Epithelial cell of prostate (primary cell): ENCODE measurements around the gene GRB2.

Experiments
- DNase-seq: peaks from one replicate; pipeline ENCODE4 v3.0.0-alpha.2; 2011; ENCODE audit warnings: low read depth, low spot score
- H3K27ac ChIP-seq: fragments of 450-650 bp; 2 replicates; pipeline ENCODE4 v1.5.1; 2017; ENCODE audit warnings: mild to moderate bottlenecking

GRB2 gene

DNA sequence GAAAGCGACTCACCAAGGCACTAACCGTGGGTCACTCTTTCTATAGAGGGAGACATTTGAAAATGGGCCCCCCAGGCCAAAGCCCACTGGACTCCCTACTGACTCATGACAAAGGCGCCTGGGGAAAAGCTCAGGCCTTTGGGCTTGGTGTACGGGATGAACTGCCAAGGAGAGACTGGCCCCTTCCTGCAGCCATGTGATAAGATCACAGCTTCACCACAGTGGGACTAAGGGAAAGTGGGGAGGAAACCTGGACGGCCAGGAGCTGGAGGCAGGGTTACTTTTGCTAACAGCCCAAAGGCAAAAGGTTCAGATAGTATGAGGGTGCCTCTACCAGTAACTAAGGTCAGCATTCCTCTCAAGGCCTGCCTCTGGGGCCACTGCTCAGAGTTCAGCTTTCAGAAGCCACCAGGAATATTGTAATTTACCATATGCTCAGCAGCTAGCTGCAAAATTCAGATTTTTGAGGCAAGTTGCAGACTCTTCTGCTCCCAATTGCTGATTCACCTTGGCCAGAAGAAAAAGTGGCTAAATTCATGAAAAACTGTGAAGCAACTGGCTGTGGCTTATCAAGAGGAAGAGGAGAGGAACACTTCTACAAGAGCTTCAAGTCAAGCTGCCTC lies 79.1 kb downstream of the GRB2 start:
- no peak overlapping the region for H3K27ac ChIP-seq
- no peak for DNase-seq

DNA sequence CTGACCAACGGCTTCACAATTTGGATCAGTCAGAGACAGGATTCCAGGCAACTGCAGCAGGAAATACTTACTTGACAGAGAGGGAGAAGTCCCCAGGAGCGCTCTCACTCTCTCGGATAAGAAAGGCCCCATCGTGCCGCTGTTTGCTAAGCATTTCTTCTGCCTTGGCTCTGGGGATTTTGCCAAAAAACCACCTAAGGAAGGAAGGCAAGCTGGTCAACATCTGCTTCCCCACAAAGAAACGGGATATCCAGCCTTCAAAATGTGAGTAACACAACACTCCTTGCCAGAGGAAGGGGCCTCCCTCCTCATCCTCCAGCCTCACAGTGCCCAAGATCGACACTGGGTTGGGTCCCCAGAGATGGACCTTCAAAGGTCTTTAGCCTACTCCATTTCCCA lies 79.7 kb downstream of the GRB2 start:
- no peak for DNase-seq
- H3K27ac ChIP-seq: no peak overlapping the region

- no peak overlapping the region for H3K27ac ChIP-seq
- DNase-seq: no peak
Measured at GRCh38 chr17:75325348-75325747, 80.1 kb downstream of the GRB2 start.

DNA sequence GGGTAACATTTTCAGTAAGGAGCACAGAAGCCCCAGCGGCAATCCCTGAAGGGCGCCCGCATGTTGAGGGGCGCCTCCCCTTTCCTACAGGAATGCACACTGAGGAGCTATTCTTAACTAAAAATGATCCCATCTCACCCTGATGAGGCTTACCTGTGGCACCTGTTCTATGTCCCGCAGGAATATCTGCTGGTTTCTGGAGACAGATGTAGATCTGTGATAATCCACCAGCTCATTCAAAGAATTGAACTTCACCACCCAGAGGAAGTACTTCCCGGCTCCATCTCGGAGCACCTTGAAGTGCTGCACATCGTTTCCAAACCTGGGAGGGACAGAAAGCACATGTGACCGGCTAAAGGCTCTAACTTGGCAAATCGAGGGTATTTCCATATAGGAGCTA lies 84.0 kb downstream of the GRB2 start:
- no peak overlapping the region for H3K27ac ChIP-seq
- DNase-seq: no peak

DNA sequence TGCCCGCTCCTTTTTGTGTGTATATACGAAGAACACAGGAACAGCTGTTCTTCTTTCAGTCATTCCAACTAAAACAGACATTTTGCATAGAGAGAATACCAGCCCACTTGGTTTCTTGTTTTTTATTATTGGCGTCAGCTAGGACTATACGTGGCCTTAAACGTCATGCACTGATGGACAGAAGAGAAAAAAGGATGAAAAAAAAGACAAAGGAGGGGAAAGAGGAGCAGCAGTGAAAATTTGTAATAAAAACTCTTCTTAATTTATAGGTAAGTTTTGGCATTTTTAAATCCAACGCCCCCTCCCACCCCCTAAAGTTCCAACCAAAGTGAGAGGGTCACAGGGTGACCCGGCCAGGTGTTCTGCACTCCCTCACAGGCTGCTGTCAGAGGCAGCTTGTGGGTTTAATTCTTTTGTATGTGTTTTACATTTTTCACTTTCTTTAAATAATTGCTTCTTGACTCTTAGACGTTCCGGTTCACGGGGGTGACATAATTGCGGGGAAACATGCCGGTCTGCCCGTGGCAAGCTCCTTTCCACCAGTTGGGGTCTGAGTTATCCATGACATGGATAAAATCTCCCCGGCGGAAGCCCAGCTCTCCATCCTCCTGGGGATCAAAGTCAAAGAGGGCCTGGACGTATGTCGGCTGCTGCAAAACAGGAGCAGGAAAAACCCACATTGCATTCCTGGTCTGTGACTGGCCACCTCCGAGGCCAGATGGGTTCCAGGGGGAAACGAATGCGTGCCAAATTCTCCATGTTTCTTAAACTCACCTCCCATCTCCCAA lies 85.4 kb downstream of the GRB2 start:
- no peak for DNase-seq
- no peak overlapping the region for H3K27ac ChIP-seq

- H3K27ac ChIP-seq: no peak overlapping the region
- no peak for DNase-seq
Measured at GRCh38 chr17:75318615-75319222, 86.8 kb downstream of the GRB2 start.

- no peak overlapping the region for H3K27ac ChIP-seq
Measured at GRCh38 chr17:75318211-75318610, 87.3 kb downstream of the GRB2 start.

DNA sequence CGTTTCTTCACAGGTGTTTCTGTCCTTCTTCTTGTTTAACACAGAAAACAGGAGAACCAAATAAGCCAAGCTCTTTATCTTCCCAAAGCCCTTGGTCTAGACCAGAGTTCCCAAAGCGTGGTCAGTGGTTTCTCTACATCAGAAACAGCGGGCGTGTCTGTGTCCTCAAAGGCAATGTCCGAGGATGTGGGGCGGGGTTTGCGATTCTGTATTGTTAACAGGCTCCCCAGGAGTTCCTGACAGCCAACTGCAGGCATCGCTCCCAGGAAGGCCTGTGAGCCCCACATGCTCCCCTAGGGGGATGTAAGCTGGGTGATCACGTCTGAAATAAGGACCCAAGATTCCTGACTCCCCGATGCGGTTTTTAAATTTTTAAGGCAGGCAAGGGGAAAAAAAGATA lies 87.8 kb downstream of the GRB2 start:
- no peak for DNase-seq
- no peak overlapping the region for H3K27ac ChIP-seq

More at GRCh38 chr17:75318211-75318610, 87.3 kb downstream of the GRB2 start:
- no peak for DNase-seq

- DNase-seq: no peak
- no peak overlapping the region for H3K27ac ChIP-seq
Measured at GRCh38 chr17:75316253-75316652, 89.2 kb downstream of the GRB2 start.

DNA sequence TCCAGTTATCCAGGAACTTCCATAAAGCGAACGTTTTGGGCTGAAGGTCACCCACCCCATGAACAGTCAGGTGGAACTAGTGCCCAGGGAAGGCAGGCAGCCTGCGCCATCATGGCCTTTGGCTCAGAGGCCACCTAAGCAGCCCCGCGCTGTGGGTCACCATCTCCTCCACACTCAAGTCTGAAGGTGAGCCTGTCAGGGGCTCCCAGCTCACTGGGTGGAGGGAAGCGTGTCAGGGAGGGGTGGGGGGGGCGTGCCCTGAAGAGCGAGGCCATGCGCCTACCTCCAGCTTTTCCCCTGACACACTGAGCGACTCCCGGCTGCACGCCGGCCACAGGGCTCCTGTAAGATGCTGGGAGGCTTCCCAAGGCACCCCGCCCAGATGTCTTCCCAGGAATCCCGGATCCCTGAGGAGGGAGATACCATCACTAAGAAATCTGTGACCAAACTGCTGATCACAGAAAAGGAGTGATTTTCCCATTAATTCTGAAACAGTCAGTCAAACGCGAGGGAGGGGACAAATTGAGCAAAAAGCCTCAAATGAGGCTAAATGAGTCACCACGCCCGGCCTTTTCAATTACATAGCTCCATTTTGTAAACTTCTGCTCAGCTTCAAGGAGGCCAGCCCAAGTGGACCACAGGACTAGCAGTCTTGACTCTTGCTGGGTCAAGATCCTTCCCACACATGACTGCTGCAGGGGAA lies 89.8 kb downstream of the GRB2 start:
- H3K27ac ChIP-seq: no peak overlapping the region
- no peak for DNase-seq

DNA sequence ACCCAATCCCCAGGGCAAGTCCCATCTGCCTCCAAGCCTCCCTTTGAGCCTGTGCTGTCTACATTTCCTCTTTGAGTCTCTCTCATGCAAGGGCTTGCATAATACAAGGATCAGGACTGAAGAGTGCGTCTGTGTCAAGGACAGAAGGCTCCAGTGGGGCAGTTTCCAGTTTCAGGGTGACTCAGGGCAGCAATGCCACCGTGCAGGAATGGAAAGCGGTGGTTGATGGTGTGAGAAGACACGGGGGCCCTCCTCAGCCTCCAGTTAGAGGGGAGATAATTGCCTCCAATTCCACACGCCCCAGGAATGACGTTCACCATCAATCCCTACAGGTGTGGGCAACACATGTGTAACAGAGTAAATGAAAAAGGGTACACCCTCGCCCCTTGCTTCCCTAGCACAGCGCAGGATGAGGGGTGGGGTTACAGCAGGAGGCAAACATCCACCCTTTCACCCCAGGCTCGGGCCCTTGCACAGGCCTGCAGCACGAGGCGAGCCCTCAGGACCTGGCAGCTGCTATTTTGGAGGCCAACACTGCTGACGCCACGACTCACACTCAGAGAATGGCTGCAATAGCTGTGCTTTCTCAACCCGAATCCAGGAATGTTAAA lies 91.4 kb downstream of the GRB2 start:
- H3K27ac ChIP-seq: no peak overlapping the region
- DNase-seq: no peak

- no peak for DNase-seq
- H3K27ac ChIP-seq: no peak overlapping the region
Measured at GRCh38 chr17:75308732-75309629, 96.5 kb downstream of the GRB2 start.

GRCh38 chr17:75307957-75308731 lies 97.3 kb downstream of the GRB2 start:
- no peak overlapping the region for H3K27ac ChIP-seq
- no peak for DNase-seq

GRCh38 chr17:75301502-75302206 lies 103.8 kb downstream of the GRB2 start:
- no peak overlapping the region for H3K27ac ChIP-seq
- DNase-seq: no peak

GRCh38 chr17:75301049-75301448 lies 104.4 kb downstream of the GRB2 start:
- no peak for DNase-seq
- H3K27ac ChIP-seq: no peak overlapping the region

DNA sequence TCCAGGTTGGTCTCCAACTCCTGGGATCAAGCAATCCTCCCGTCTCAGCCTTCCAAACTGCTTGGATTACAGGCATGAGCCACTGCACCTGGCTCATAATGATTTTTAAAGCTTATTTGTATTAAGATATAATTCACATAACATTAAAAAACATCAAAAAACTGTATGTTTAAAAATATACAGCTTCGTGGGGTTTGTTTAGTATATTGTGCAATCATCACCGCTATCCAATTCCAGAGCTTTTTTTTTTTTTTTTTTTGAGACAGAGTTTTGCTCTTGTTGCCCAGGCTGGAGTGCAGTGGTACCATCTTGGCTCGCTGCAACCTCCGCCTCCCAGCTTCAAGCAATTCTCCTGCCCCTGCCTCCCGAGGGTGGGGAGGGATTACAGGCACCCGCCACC lies 105.2 kb downstream of the GRB2 start:
- no peak for DNase-seq
- no peak overlapping the region for H3K27ac ChIP-seq

GRCh38 chr17:75295201-75296158 lies 110.0 kb downstream of the GRB2 start:
- no peak overlapping the region for H3K27ac ChIP-seq
- DNase-seq: no peak
